Activated T-cell treated with anti-CD3 and anti-CD28 coated beads, Interleukin-2, amount 50 U/mL, for 4 hours (primary cell): ENCODE measurements around the gene TMEM50B. TPM values are rescaled to one million over a fixed set of nuclear protein-coding genes. Genes with fewer than 3 reads are reported as not detected.
A peak's percentile ranks its signal among the peaks of the same experiment; 100 is the strongest.
"Not testable (repeated sequence)": the region's sequence is repeated elsewhere in the genome, so short reads cannot be mapped to it uniquely, and the experiment has no call there.

Source experiments
- ATAC-seq, 2 donors: fragments of 200-7000 bp; cut with Tn5 transposase; one replicate each; pipeline ENCODE4 v1.10.0; 2021
- DNase-seq: peaks from one replicate; pipeline ENCODE4 v3.0.0-alpha.2; 2020
- H3K27me3 Mint-ChIP-seq: one replicate; pipeline ENCODE4 v1.8.0; 2021; ENCODE audit warnings: low read depth, mixed read lengths
- H3K36me3 Mint-ChIP-seq: one replicate; pipeline ENCODE4 v1.8.0; 2022; ENCODE audit warnings: mixed read lengths; ENCODE audit not compliant: insufficient read depth
- H3K4me1 Mint-ChIP-seq: one replicate; pipeline ENCODE4 v1.8.0; 2021; ENCODE audit warnings: low read depth, mixed read lengths
- H3K4me3 Mint-ChIP-seq: one replicate; pipeline ENCODE4 v1.8.0; 2021; ENCODE audit warnings: mild to moderate bottlenecking, moderate library complexity, mixed read lengths
- H3K9me3 Mint-ChIP-seq: one replicate; pipeline ENCODE4 v1.8.0; 2021; ENCODE audit warnings: mixed read lengths
- total RNA-seq, 3 donors: library from RNA; stranded (reverse); gene quantifications; one replicate each; pipeline ENCODE4 v1.2.1, GENCODE V29; 2021

The TMEM50B gene
- total RNA-seq, 3 donors from 2014 or later: 14.5 to 18.4 (median 16.9) TPM

DNA sequence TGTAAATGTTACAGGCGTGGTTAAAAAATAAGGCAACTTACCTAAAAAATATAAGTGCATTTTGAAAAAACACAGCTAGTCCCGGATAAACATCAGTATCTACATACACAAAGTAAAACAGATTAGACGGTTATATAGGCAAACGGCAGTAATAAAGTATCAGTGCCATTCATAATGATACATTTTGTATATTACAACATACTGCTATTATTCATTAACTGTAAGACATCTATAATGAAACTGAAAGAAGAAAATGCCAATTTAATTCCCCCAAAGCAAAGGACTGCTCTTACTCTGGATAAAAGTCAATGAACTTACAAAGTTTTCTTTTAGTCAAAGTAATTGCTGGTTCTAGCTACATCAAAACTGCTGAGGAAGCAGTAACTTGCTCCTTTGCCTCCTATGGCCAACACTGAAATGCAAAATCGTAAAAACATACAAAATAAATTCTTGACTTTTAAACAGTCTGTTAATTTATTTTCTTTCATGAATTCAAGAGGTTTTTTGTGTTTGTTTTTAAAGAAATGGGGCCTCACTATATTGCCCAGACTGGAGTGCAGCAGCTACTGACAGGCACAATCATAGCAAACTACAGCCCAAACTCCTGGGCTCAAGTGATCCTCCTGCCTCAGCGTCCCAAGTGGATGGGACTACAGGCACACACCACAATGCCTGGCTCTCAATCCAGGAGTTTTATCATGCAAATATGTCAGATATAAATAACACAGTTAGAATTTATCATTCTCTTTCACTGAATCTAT is 23.9 kb downstream of the TMEM50B start:
- Mint-ChIP-seq H3K4me1 (no peaks in the 10 kb centered on the region), H3K9me3 (no peaks in the 10 kb centered on the region), H3K36me3 (peaks cover 25% of the 10 kb centered on the region), H3K4me3 (no peak overlapping the region), H3K27me3 (no peaks in the 10 kb centered on the region)
- no peak for ATAC-seq
- no peak for DNase-seq

DNA sequence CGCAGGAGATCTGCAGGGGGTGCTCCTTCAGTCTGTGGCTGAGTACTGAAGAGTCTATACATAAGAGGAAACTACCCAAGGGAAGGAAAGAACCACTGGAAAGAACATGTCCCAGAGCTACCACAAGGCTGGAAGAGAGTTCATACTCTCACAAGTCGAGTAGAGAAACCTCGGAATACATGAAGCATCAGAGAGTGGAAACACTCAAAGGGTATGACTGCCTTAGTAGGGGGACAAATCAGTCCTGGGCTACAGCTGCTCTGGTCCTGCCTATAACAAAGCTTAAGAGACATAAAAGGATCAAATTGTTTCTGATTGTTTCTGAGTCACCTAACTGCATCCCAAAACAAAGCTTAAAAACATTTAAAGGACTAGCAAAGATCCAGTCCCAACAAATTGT is 27.4 kb downstream of the TMEM50B start:
- Mint-ChIP-seq H3K9me3 (no peaks in the 10 kb centered on the region), H3K4me3 (no peak overlapping the region), H3K36me3 (peaks cover 21% of the 10 kb centered on the region), H3K27me3 (no peaks in the 10 kb centered on the region), H3K4me1 (no peaks in the 10 kb centered on the region)
- ATAC-seq (no peak), DNase-seq (no peak)

DNA sequence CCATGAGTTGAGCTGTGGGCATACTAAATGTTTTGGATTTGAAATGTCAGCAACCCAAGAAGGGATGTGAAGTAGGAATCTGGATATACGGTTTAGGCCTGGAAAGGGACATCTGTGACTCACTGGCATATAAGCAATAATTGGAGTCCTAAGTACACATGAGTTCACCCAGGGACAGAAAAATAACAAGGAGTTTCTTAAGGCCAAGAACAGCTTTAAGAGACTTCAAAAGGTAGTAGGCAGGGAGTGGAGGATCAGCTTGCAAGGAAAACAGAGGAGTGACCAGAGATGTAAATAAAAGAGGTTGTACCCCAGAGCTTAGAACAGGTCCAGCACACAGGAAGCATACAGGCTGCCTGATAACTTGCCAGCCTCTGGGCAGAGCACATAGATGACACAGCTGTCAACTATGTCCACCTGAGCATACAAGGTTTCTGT is 28.1 kb downstream of the TMEM50B start:
- H3K36me3 Mint-ChIP-seq: peaks cover 23% of the 10 kb centered on the region
- no peaks in the 10 kb centered on the region for H3K4me1 Mint-ChIP-seq
- no peaks in the 10 kb centered on the region for H3K9me3 Mint-ChIP-seq
- DNase-seq: no peak
- H3K4me3 Mint-ChIP-seq: no peak overlapping the region
- no peaks in the 10 kb centered on the region for H3K27me3 Mint-ChIP-seq
- no peak for ATAC-seq

DNA sequence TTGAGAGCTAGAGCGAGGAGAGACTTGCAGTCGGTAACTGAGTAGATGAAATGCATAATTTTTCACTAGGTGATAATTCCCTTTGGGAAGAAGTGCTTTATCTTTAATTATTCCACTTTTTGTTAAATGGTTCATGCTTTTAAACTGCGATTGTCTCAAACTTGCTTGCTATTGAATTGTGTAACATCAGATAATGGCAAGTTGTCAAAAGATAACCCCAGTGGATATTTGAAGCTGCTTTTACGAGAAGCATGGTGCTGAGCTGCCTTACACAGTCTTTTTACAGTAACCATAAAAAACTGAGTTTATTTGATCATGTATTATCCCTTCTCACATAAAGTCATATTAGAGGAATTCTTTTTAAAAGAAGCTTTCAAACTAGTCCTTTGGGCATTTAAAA is 30.2 kb downstream of the TMEM50B start:
- Mint-ChIP-seq H3K36me3 (peaks cover 16% of the 10 kb centered on the region), H3K9me3 (no peaks in the 10 kb centered on the region), H3K4me3 (no peak overlapping the region), H3K27me3 (no peaks in the 10 kb centered on the region), H3K4me1 (peaks cover 3% of the 10 kb centered on the region)
- DNase-seq (no peak), ATAC-seq (no peak)

DNA sequence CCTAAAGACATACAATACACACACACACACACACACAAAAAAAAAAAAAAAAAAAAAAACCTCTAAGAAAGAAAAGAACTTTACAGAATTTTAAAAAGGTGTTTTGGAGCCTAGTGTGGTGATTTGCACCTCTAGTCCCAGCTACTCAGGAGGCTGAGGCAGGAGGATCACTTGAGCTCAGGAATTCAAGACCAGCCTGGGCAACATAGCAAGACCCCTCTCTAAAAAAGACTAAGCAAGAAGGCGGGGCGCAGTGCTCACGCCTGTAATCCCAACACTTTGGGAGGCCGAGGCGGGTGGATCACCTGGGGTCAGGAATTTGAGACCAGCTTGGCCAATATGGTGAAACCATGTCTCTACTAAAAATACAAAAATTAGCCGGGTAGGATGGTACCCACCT is 33.2 kb downstream of the TMEM50B start:
- H3K27me3 Mint-ChIP-seq, H3K9me3 Mint-ChIP-seq, H3K4me3 Mint-ChIP-seq, DNase-seq, ATAC-seq, H3K4me1 Mint-ChIP-seq, H3K36me3 Mint-ChIP-seq: not testable (repeated sequence)

DNA sequence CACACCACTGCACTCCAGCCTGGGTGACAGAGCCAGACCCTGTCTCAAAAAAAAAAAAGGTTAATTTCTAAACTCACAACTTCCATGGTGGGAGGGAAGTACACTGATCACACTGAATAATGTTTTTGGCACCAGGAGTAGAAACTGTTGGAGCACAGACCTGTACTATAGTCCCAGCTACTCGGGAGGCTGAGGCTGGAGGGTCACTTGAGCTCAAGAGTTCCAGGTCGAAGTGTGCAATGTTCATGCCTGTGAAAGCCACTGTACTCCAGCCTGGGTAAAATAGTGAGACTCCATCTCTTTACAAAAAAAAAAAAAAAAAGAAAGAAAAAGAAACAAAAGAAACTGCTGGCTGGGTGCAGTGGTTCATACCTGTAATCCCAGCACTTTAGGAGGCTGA is 35.3 kb downstream of the TMEM50B start:
- Mint-ChIP-seq H3K27me3 (no peaks in the 10 kb centered on the region), H3K9me3 (no peaks in the 10 kb centered on the region), H3K36me3 (peaks cover 12% of the 10 kb centered on the region), H3K4me1 (peaks cover 6% of the 10 kb centered on the region), H3K4me3 (no peak overlapping the region)
- ATAC-seq: no peak
- DNase-seq: no peak

DNA sequence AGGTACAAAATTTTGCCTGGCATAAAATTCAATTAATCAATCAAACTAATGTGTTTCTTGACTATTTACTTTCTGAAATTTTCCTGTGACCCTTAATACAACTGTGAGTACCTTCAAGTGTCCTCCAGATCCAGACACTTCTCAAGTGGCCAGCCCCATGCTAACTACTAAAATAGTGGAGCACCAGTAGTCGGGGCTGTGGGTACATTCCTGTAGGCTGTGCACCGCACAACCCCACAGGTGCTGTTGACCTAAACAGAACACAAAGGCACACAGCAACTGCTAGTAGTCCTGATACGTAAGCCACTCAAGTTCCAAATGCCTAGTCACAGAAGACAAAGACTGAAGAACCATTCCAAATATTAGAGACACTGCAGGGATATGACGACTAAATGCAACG is 36.6 kb downstream of the TMEM50B start:
- Mint-ChIP-seq H3K36me3 (peaks cover 16% of the 10 kb centered on the region), H3K4me1 (peaks cover 6% of the 10 kb centered on the region), H3K9me3 (no peaks in the 10 kb centered on the region), H3K27me3 (no peaks in the 10 kb centered on the region), H3K4me3 (no peak overlapping the region)
- ATAC-seq (no peak), DNase-seq (no peak)

DNA sequence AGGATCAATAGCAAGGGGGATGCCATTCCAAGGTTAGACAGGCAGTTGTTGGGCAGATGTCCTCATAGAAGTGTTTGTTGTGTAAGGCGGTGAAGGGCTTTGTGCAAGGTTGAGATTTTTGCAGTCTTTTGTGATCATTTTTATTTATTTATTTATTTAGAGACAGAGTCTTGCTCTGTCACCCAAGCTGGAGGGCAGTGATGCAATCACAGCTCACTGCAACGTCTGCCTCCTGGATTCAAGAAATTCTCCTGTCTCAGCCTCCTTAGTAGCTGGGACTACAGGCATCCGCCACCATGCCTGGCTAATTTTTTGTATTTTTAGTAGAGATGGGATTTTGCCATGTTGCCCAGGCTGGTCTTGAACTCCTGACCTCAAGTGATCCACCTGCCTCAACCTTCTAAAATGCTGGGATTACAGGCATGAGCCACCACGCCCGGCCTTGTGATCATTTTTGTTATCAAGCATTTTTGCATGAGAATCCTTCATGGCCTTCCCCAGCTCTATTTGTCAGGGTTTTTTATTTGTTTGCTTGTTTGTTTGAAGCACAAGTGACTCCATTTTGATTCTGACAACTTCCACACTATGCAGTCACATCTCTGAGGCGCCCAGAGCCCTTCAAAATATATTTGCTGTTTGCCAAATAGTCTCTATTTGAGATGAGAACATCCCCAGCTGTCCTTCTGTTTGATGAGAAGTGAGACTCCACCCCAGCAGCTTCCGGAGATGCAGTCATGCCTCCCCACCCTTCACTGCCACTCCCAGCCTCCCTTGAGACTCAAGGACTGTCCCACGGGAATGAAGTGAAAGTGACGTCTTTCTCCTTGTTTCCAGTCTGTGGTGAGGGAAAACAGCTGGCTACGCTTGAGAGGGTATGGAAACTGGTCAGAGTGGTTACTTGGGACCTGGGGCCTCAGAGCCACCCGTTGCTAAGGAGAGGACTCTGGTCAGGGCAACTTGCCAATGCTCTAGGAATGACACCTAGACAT is 38.0 kb downstream of the TMEM50B start:
- H3K36me3 Mint-ChIP-seq: peaks cover 18% of the 10 kb centered on the region
- ATAC-seq (no peak), DNase-seq (no peak)
- peaks cover 6% of the 10 kb centered on the region for H3K4me1 Mint-ChIP-seq
- H3K9me3 Mint-ChIP-seq: no peaks in the 10 kb centered on the region
- no peak overlapping the region for H3K4me3 Mint-ChIP-seq
- H3K27me3 Mint-ChIP-seq: no peaks in the 10 kb centered on the region

DNA sequence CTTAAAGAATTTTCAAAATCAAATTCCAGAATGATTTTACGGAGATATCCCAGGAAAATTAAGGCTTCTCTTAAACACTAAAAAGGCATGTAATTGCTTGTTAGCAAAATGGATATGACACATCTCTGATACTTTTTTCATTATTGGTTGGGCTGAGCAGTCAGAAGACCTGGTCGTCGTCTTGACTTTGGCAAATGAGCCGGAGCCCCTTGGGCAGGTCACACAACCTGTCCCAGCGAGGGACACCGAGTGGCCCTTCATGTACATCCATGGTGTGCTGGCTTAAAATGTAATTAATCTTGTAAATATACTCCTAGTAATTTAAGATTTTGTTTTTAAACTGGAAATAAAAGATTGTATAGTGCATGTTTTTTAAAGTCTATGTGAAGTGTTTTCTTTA is 42.6 kb downstream of the TMEM50B start:
- DNase-seq: no peak
- no peaks in the 10 kb centered on the region for H3K9me3 Mint-ChIP-seq
- ATAC-seq: no peak
- no peaks in the 10 kb centered on the region for H3K27me3 Mint-ChIP-seq
- peaks cover 40% of the 10 kb centered on the region for H3K36me3 Mint-ChIP-seq
- H3K4me3 Mint-ChIP-seq: no peak overlapping the region
- H3K4me1 Mint-ChIP-seq: peaks cover 28% of the 10 kb centered on the region

DNA sequence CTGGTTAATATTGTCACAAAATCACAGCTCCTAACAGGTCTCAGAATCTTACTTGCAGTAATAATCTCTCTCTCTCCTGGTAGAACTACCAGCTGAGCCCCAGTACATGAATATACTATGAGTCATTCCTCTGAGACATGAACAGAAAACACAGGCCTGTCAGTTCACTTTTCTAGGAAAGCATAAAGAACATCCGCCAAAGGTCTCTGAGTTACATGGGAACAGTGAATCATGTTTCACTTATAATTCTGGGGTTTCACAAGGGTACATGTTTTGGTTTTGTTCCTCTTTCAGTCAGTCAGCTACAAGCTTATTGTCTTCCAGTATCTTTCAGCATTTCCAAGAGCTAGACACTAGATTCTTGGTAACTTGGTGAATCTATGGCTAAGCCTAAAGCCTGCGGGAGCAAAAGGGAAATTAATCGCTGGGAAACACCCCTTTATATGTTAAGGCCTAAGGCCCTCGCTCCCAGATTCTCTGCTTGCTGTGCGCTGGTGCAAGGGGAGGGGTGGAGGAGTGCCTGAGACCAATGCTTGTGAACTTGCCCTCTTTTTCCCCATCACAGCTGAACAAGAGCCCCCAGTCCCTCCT is 44.9 kb downstream of the TMEM50B start:
- peaks cover 50% of the 10 kb centered on the region for H3K36me3 Mint-ChIP-seq

DNA sequence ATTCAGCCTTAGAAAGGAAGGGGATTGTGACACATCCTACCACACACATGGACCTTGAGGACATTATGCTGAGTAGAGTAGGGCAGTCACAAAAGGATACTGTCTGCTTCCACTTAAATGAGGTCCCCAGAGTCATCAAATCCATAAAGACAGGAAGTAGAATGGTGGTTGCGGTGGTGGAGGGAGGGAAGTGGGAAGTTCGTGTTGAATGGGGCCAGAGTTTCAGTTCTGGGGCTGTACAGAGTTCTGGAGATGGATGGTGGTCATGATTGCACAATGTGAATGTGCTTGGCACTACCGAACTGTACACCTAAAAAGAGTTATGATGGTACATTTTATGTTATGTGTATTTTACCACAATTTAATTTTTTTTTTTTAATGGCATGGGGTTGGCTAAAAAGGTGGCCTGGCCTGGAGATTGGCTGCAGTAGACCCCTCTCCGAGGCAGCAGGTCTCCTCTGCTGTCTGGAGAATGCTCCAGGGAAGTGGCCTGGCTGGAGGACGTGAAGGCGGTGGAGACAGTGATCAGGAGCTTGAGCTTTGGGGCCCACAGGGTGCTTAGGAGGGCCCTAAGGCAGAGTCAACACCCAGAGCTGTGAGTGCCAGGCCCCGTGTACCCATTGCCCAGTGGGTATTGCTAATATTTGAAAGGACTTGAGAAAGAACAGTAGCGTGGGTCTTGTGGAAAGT is 46.2 kb downstream of the TMEM50B start:
- DNase-seq (no peak), ATAC-seq (no peak)
- Mint-ChIP-seq H3K27me3 (no peaks in the 10 kb centered on the region), H3K36me3 (peaks cover 48% of the 10 kb centered on the region), H3K4me1 (peaks cover 26% of the 10 kb centered on the region), H3K9me3 (no peaks in the 10 kb centered on the region), H3K4me3 (no peak overlapping the region)

More for the DNA sequence above, 44.9 kb downstream of the TMEM50B start:
- peak; percentile 11 for DNase-seq
- Mint-ChIP-seq H3K27me3 (no peaks in the 10 kb centered on the region), H3K9me3 (no peaks in the 10 kb centered on the region), H3K4me3 (peak overlapping the region; percentile 54), H3K4me1 (peaks cover 26% of the 10 kb centered on the region)
- peak; percentile 96 for ATAC-seq

DNA sequence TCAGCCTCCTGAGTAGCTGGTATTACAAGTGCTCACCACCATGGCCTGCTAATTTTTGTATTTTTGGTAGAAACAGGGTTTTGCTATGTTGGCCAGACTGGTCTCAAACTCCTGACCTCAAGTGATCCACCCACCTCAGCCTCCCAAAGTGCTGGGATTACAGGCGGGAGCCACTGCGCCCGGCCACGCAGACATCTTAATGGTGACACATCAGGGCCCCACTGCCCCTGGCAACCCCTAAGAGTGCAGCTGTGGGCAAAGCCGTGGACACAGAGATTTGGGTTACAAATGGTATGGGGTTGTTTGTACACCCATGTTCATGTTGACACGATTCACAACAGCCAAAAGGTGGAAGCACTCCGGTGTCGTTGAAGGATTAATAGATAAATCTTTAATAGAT is 46.8 kb downstream of the TMEM50B start:
- H3K4me3 Mint-ChIP-seq: no peak overlapping the region
- ATAC-seq (no peak), DNase-seq (no peak)
- H3K36me3 Mint-ChIP-seq: peaks cover 49% of the 10 kb centered on the region
- no peaks in the 10 kb centered on the region for H3K27me3 Mint-ChIP-seq
- H3K9me3 Mint-ChIP-seq: no peaks in the 10 kb centered on the region
- H3K4me1 Mint-ChIP-seq: peaks cover 26% of the 10 kb centered on the region

DNA sequence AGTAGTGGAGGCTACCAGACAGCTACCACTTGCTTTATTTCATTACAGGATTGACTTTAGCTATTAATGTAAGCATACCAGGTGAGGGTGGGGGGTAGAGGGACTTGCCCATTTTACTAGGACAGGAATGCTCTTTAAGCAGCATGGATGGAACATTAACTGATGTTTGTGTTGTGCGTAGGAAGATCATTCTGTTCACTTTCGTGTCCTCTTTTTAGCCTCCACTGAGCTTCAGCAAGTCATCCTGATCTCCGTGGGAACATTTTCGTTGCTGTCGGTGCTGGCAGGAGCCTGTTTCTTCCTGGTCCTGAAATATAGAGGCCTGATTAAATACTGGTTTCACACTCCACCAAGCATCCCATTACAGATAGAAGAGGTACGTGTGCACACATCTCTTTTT is 47.3 kb downstream of the TMEM50B start:
- no peak overlapping the region for H3K4me3 Mint-ChIP-seq
- ATAC-seq (no peak), DNase-seq (no peak)
- H3K27me3 Mint-ChIP-seq: no peaks in the 10 kb centered on the region
- peaks cover 26% of the 10 kb centered on the region for H3K4me1 Mint-ChIP-seq
- H3K36me3 Mint-ChIP-seq: peaks cover 46% of the 10 kb centered on the region
- H3K9me3 Mint-ChIP-seq: no peaks in the 10 kb centered on the region

DNA sequence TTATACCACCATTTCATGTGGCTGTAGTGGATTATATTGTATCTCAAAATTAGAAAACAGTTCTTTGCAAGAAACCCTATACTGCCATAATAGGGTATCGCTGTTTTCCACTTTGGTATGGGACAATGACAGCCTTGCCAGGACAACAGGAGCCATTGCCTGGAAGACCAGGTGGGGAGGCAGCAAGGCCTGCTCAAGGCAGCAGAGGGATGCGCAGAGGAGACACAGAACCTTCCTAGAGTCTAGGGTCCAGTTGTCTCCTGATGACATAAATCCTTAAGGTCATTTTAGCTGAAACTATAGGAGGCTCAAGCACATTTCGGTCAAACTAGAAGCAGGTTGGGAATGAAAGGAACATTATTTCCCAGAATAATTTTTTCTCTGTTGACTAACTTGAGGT is 48.9 kb downstream of the TMEM50B start:
- ATAC-seq (no peak), DNase-seq (no peak)
- Mint-ChIP-seq H3K4me1 (peaks cover 24% of the 10 kb centered on the region), H3K4me3 (no peak overlapping the region), H3K27me3 (no peaks in the 10 kb centered on the region), H3K36me3 (peaks cover 45% of the 10 kb centered on the region), H3K9me3 (no peaks in the 10 kb centered on the region)
